Ishikawa (cell line): ENCODE measurements around the gene SIRT1.

Experiments
- MAX ChIP-seq: IDR thresholded peaks from 2 replicates; pipeline ENCODE4 v1.6.1; 2012
- YY1 ChIP-seq: IDR thresholded peaks from 2 replicates; pipeline ENCODE4 v1.6.1; 2012; ENCODE audit warnings: low read depth

GRCh38 chr10:67959839-67960476, 75.5 kb downstream of the SIRT1 start:
- TF ChIP-seq MAX = no peak
- no peak for TF ChIP-seq YY1
